ENCODE measurements around the gene TLDC2.

DNA sequence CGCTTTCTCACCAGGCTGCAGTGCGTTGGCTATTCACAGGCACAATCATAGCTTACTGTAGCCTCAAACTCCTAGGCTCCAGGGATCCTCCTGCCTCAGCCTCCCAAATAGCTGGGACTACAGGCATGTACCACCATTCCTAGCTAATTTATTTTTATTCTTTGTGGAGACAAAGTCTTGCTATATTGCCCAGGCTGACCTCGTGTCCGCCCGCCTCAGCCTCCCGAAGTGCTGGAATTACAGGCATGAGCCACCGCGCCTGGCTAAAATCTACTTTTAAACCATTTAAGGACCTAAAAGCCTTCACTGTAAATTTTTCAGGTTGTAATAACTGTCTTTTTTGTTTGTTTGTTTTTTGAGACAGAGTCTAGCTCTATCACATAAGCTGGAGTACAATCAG lies 60.4 kb downstream of the TLDC2 start:
- TF ChIP-seq, protein P1, sequence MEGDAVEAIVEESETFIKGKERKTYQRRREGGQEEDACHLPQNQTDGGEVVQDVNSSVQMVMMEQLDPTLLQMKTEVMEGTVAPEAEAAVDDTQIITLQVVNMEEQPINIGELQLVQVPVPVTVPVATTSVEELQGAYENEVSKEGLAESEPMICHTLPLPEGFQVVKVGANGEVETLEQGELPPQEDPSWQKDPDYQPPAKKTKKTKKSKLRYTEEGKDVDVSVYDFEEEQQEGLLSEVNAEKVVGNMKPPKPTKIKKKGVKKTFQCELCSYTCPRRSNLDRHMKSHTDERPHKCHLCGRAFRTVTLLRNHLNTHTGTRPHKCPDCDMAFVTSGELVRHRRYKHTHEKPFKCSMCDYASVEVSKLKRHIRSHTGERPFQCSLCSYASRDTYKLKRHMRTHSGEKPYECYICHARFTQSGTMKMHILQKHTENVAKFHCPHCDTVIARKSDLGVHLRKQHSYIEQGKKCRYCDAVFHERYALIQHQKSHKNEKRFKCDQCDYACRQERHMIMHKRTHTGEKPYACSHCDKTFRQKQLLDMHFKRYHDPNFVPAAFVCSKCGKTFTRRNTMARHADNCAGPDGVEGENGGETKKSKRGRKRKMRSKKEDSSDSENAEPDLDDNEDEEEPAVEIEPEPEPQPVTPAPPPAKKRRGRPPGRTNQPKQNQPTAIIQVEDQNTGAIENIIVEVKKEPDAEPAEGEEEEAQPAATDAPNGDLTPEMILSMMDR (IDR thresholded peaks at IDR 0.05), result no peak
- no peak for TF ChIP-seq POLR2A (IDR thresholded peaks at IDR 0.05)
